Right kidney (tissue), 9 donors: ENCODE data around the gene TEX44.
A peak's percentile ranks its signal among the peaks of the same experiment; 100 is the strongest.
"Not testable (repeated sequence)": the region's sequence is repeated elsewhere in the genome, so short reads cannot be mapped to it uniquely, and the experiment has no call there.

Experiments used
- DNase-seq: peaks from one replicate; pipeline ENCODE4 v3.0.0-alpha.2; 2016
- long read RNA-seq, 8 donors: transcript quantifications; one replicate each; lab custom pipeline, GENCODE V29; 2026

Gene TEX44
- long read RNA-seq, donor 1, result 0 reads
- long read RNA-seq, donor 2, result 0 reads
- long read RNA-seq, donor 3, result 0 reads
- long read RNA-seq, donor 4, result 0 reads
- long read RNA-seq, donor 5, result 0 reads
- long read RNA-seq, donor 6, result 0 reads
- long read RNA-seq, donor 7, partial matches to known transcripts, result 0 of 1 reads
- long read RNA-seq, donor 7, other reads (novel, unspliced or antisense), result 0 of 1 reads
- long read RNA-seq, donor 8, result 0 reads

DNA sequence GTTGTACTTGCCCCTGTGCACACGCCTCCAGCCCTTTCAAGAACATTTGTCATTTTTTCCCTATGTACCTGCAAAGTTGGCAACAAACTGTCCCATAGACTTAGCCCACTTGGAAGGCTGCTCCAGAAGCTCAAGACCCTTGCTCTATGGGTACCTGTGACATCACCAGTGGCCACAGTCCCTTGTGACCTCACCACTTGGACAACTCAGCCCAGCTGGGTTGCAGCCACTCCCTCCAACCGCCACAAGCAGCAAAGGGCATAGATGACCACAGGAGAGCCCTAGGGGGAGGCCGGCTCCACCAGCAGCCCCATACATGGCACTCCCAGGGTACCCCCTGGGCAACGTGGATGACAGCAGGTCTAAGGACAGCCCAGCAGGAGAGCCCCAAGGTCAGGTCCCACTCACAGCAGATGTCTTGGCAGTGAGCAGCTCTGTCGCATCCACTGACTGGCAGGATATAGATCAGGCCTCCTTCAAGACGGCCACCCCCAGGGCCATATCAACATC lies at the start of gene TEX44:
TEX44 (plus strand) TSS at position 229 of the 510 bp plus-strand sequence; CDS start at position 317, 88 bp downstream.
- DNase-seq, result no peak

DNA sequence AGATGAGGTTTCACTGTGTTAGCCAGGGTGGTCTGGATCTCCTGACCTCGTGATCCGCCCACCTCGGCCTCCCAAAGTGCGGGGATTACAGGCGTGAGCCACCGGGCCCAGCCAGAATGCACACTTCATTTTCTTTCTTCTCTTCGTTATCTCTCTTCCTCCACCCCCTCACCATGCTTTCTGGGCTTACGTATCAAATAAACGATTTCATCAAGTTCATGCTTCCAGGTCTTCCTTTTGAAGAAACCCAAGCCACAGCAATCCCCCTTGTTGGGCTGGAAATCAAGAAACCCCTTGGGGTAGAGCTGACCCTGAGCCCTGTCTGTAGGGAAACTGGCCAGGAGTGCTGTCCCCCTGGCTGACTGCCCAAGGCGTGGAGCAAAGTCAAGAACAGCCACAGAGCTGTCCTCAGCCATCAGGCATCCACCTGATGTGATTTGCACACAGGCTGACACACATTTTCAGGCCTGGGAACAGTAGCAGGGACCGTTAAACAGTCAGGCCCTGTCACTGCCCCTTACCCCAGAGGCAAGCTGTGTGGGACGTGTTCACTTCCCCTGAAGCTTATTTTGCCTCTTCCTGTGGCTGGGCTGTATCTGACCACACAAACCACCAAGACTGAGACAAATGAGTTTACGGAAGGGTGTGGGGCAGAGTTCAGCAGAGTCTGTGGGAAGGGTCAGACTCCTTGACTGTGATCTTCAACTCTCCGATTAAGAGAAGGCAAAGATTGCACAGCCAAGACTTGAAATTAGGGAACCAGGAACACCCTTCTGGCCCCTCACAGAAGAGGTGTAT lies 47.4 kb upstream of the TEX44 start:
- no peak for DNase-seq

DNA sequence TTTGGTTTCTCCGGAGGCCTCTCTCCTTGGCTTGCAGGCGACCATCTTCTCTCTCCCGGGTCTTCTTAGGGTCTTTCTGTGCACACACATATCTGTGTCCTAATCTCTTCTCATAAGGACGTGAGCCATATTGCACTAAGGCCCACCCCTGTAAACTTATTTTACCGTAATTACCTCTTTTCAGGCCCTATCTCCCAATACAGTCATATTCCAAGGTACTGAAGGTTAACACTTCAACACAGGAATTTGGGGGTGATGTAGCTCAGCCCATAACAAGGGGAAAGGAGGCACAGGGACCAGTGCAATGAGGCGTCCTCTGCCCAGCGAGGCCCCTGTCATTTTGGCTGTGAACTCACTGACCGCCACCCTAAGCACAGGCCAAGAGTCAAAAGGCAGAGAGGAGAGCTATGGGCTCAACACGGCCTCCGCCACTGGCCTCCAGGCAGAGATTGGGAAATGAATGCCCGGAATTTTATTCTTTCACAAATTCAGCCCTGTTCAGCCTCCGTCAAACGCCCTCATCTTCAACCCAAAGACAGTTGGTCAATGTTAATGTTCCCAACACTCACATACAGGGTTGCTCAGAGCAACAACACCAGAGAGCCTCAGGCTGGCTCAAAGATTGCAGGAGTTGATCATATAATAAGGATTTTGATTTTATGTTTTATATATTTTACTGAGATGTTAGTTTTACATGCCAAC lies 46.5 kb upstream of the TEX44 start:
- no peak for DNase-seq

DNA sequence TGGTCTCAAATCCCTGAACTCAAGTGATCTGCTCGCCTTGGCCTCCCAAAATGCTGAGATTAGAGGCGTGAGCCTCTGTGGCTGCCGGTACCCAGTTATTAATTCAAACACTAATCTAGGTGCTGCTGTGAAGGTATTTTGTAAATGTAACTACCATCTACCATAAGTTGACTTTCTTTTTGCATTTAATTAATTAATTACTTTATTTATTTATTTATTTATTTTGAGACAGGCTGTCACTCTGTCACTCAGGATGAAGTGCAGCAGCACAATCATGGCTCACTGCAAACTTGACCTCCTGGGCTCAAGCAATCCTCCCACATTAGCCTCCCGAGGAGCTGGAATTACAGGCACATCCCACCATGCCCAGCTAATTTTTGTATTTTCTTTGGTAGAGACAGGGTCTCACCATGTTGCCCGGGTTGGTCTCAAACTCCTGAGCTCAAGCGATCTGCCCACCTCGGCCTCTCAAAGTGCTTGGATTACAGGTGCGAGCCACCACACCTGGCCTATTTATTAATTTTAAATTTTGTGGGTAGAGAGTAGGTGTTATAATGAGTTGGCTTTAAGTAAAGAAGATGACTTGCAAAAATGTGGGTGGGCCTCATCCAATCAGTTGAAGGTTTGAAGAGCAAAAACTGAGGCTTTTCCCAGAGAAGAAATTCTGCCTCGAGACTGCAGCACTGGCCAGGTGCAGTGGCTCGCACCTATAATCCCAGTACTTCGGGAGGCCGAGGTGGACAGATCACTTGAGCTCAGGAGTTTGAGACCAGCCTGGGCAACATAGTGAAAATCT lies 45.2 kb upstream of the TEX44 start:
- no peak for DNase-seq

DNA sequence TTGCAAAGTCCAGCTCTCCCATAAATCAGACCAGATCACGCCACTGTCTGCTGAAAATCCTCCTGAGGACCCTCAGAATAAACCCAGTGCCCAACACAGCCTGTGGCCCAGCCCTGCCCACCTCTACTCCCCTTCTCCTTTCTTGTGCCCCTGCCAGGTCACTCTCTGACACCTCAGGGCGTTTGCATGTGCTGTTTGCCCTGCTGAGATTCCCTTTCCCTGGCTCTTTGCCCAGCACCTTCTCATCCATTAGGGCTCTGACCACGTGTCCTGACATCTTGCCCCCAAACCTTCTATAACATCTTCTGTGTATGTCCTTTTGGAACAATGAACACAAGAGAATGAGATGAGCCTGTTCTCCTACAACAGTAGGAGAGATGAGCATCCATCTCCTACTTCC lies 43.9 kb upstream of the TEX44 start:
- DNase-seq, result no peak

DNA sequence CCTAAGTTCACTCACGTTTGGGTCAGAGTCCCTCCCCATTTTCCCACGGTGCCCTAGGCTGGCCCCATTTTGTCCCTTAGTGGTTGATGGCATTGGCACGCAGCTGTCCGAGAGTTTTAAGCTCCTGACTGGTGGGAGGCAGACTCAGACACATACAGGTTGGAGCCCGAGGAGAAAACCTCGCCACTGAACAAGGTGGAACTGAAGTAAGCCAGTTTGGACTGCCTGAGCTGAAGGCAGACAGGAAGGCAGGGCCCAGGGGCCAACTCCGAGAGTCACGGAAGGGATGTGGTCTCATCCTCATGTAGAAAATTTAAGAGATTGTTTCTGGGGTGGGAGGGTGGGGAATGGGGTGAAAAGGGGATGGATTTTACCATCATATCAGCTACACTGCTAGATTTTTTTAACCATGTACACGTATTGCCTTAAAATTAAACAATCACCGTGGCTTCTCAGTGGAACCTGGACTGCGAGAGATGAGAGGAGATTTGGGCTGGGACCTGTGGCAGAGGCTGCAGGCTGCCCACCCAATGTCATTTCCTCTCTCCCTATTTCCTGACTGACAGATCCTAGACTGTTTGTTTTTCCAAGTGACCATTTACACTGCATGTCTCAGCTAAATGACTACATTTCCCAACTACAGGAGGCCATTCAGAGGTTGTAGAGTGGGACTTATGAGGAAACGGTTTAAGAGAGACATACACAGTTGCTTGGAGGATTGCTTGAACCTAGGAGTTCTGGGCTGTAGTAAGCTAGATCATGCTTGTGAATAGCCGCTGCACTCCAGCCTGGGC lies 43.0 kb upstream of the TEX44 start:
- DNase-seq, result no peak

DNA sequence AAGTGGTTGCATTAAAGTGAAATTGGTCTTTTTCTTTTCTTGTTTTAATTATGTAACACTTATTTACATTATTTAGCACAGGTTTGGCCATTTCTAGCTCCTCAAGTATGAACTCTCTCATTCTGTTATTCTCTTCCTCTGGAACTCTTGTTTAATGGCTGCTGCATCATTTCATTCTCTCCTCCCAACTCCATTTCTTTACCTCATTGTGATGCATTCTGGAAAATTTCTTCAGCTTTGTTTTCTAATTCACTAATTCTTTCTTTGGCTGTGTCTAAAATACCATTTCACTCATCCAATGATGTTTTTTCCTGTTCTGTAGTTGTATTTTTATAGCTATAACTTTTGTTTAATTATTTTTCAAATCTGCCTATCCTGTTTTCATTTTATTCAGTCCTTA lies 39.9 kb upstream of the TEX44 start:
- no peak for DNase-seq

DNA sequence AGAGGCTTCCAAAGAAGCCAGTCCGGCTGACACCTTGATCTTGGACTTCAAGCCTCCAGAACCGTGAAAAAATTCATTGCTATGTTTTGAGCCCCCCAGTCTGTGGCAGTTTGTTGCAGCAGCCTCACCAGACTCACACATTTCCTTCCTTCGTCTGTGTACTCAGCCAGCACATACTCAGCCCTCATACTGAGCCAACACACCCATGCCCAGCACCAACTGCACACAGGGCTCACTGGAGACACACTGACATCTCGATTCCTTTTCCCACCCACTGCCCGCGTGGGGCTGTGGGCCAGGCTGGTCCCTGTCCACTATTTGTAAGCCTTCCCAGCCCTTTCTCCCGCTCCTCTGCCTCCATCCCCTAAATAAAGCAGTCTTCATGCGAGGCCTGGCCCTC lies 38.3 kb upstream of the TEX44 start:
- no peak for DNase-seq

DNA sequence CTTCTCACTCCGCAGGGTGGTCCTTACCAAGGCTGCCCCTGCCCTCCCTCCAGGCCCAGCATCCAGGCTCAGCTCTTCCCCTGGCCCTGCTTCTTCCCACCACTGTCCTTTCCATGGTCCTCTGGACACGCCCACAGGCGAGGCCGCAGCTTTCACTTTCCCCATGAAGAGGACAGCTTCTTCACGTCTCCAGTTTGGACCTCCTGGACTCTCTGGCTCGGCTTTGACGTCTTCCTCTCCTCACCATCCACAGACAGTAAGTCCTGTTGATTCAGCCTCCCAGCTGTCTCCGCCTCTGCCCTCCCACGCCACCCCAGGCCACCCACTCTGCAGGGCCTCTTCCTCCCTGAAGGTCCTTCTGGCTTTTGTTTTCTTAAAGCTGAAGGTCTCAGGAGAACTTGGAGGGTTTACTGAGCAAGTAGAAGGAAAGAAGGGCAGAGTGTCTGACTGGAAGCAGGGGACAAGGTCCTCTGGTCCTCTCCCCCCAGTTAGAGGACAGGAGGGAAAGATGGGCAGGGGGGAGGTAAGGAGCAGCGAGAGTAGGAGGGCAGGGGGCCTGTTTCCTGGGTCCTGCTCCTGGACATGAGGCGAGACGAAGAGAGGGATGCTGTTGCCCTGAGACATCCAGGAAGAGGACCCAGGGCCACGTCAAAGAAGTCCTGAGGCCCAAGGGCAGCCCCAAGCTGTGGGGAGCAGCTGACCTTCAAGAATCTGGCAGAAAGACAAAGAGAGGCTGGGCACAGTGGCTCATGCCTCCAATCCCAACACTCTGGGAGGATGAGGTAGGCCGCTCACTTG lies 37.7 kb upstream of the TEX44 start:
- no peak for DNase-seq

DNA sequence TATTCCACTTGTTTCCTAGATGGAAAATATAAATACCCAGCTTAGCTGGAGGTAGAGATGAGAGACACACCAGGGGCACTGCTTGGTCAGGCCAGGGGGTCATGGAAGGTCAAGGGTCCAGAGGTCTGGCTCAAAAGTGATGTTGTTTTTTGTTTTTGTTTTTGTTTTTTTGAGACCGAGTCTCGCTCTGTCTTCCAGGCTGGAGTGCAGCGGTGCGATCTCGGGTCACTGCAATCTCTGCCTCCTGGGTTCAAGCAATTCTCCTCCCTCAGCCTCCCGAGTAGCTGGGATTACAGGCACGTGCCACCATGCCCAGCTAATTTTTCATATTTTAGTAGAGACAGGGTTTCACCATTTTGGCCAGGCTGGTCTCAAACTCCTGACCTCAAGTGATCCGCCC lies 36.2 kb upstream of the TEX44 start:
- not testable (repeated sequence) for DNase-seq

DNA sequence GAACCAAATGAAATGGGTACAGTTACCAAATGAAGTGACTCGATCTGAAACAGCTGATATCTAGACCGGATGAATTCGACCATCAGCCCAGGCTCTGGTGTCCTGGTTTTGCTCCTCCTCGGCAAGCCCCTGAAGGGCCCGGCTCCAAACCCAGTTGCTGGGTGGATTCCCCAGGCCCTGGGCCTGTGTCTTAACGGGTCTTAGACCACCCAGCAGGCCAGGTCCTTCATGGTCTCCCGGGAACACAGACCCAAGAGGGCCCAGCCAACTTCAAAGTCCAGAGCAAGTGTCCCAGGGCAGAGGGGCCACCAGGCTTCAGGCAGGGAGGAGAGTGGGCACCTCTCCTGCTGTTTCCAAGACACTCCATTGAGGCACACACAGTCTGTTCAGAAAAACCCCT lies 35.7 kb upstream of the TEX44 start:
- no peak for DNase-seq

DNA sequence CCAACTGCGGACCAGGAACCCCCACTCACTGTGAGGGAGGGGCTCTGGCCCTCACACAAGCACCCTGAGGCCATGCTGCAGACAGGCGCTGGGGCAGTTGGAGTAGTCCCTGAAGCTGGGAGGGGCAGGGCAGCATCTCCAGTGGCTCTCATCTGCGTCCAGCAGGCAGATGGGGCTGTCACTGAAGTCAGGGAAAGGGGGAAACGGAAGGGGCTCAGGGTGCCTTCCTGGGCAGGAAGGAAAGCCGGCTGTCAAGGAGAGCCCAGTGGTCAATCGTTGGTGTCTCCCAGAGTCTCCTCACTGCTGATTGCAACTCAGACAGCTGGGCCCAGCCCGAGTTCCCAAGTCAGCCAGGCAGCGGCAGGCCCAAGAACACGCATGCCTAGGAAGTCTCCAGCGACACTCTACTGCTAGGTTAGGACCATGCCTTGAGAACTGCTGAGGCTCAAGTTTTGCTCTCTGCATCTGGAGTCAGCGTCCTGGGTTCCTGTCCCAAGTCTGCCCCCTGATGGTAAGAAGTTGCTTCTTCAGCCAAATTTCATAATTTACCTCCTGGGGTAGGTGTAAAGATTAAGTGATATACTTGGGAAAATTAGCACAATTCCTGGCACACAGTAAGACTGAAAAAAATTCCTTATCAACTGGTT lies 35.0 kb upstream of the TEX44 start:
- DNase-seq, result peak; percentile 58

DNA sequence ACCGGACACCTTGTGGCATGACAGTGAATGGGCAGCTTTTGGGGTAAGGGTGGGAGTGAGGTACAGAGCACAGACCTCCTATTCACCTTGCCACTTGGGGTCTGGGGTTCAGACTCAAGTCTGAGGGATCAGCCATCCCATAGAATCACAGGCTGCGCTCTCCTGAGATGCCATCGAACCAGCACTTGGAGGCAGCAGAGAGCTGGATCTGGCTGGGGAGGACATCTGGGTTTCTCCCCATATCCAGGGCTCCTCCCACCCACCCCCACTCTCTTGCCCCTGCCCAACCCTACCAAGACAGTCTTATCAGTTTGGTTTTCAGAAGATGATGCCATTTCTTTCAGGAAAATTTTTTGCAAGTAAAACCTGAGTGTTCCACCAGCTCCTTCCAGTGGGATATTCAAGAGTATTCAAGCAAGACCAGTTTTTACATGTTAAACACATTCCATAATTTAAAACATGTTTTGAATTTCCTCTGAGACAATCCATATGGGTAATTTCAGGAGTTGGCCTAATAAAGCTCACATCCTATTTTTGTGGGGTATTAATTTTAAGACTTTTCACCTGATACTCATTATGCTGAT lies 29.2 kb upstream of the TEX44 start:
- no peak for DNase-seq

DNA sequence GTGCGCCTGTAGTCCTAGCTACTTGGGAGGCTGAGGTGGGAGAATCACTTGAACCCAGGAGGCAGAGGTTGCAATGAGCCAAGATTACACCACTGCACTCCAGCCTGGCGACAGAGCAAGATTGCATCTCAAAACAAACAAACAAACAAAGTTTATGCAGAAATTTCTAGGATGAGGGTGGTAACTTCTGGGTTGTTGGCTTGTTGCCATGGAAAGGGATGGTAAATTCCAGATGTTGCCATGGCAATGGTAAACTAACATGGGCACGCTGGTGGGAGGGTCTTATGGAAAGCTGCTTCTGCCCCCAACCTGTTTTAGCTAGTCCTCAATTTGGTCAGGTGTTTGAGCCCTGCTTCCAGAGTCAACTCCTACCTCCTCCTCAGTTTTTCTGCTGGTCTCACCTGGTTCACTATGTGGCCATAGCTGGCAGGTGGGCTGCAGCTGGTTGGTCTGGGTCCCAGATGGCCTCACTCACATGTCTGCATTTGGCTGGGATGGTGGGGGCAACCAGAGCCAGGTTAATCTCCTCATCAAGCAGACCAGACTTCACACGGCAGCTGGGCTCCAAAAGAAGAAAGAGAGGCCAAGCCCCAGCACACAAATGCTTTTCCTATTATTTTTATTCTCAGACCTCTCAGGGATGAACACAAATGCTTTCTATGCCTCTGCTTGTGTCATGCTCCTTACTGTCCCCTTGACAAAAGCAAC lies 26.6 kb upstream of the TEX44 start:
- no peak for DNase-seq

DNA sequence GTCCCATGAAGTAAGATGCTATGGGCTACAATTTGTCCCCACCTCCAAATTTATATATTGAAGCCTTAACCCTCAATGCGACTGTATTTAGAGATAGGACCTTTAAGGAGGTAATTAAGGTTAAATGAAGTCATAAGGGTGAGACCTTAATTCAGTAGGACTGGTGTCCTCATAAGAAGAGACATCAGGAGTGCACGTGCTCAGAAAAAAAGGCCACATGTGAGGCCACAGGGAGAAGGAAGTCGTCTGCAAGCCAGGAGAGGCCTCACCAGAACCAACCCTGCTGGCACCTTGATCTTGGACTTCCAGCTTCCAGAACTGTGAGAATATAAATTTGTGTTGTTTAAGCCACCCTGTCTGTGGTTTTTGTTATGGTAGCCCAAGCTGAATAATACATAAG lies 25.5 kb upstream of the TEX44 start:
- no peak for DNase-seq

DNA sequence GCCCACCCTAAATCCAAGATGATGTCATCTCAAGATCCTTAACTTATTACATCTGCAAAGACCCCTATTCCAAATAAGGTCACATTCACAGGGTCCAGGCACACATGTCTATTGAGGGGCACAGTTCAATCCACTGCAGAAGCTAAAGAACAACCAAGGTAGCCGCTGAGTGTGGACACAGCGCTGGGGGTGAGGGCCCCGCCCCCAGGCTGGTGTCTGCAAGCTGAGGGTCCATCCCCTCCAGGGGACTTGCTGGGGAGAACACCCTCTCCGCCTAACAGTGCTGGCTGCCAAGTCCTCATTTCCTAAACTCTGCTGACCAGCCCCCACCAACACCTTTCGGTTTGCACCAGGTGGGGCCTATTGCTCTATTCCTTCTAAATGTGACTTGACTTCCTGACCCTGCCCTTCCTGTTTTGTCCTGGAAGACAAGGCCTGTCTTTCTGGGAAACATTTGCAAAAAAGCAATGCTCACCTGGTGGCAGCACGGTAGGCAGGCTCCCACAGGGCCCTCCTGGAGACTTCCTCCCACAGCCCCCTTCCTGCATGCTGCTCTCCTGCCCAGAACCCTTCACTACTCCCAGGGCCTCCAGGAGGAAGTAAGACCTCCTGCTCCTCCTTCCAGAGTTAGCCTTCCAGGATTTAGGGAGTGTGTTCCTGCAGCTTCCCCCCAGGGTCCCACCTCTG lies 24.4 kb upstream of the TEX44 start:
- DNase-seq, result no peak

DNA sequence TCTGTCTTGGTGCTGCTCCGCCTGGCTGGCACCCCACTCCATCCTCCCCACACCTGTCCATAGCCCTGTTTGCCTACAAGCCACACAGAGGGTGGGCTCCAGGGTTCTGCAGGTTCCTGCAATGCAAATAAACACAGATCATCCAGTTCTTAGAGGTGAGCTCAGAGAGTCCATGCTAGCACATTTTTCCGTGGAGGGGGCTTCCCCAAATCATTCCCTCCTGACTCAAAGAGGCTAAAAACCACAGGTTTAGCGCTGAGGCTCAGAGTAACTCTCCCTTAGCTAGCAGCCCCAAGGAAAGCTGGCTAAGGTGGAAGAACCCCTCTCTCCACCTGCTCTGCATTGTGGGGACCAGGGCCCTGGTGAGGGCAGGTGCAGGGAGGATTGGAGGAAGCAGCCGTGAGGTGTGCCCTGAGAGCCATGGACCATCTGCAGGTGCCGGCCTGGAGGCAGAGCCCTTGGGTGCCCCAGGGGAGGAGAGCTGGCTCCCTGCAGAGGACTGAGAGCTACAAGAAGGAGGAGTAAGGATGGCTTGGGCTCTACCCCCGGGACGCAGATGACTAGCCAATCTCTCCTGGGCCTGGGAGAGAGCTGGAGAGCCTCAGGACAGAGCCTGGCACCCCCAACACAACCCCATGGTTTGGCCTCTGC lies 23.8 kb upstream of the TEX44 start:
- DNase-seq, result no peak

DNA sequence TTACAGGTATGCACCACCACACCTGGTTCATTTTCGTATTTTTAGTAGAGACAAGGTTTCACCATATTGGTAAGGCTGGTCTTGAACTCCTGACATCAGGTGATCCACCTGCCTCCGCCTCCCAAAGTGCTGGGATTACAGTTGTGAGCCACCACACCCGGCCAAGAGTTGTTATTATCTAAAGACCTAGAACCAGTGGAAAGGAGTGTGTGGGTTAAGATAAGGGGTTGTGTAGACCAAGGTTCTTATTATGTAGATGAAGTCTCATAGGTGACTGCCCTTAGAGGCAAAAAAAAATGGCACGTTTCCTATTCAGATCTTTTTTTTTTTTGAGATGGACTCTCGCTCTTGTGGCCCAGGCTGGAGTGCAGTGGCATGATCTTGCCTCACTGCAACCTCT lies 21.7 kb upstream of the TEX44 start:
- DNase-seq, result not testable (repeated sequence)
